NCI-H187 treated with DMSO at 0.1 percent for 48 hours (cell line): Measurements from ENCODE around the gene FOXG1.

ENCODE experiments used
- DNase-seq: peaks from one replicate; lab custom pipeline; 2025; lab: John Stamatoyannopoulos, UW

Gene FOXG1

GRCh38 chr14:28776482-28777266 lies 10.1 kb downstream of the FOXG1 start:
- DNase-seq: no peak

- DNase-seq: no peak
Measured at GRCh38 chr14:28777471-28778137, 11.0 kb downstream of the FOXG1 start.

- DNase-seq: no peak
Measured at GRCh38 chr14:28778138-28779117, 11.8 kb downstream of the FOXG1 start.

GRCh38 chr14:28779456-28779855 lies 12.9 kb downstream of the FOXG1 start:
- no peak for DNase-seq

- peak; percentile 63 for DNase-seq
Measured at GRCh38 chr14:28780843-28781820, 14.5 kb downstream of the FOXG1 start.

GRCh38 chr14:28782301-28782700 lies 15.7 kb downstream of the FOXG1 start:
- DNase-seq: no peak

GRCh38 chr14:28783664-28784063 lies 17.1 kb downstream of the FOXG1 start:
- DNase-seq: no peak

- DNase-seq: no peak
Measured at GRCh38 chr14:28784096-28785048, 17.8 kb downstream of the FOXG1 start.

- peak; percentile 75 for DNase-seq
Measured at GRCh38 chr14:28785096-28785952, 18.7 kb downstream of the FOXG1 start.

- DNase-seq: no peak
Measured at GRCh38 chr14:28807518-28807917, 40.9 kb downstream of the FOXG1 start.

GRCh38 chr14:28813810-28814209 lies 47.2 kb downstream of the FOXG1 start:
- no peak for DNase-seq
